GM23338 (cell line): ENCODE results near the gene CDH20. TPM values are rescaled to one million over a fixed set of nuclear protein-coding genes. Genes with fewer than 3 reads are reported as not detected.

Source experiments
- ATAC-seq: fragments of 200-7000 bp; cut with Tn5 transposase; 3 replicates; pipeline ENCODE4 v1.9.1; 2020
- DNase-seq: peaks from one replicate; pipeline ENCODE4 v3.0.0-alpha.2; 2015; ENCODE audit warnings: low spot score
- H2AFZ ChIP-seq: fragments of 200-600 bp; sonication (generic); 2 replicates; pipeline ENCODE4 v1.8.0; 2016; ENCODE audit warnings: antibody characterized with exemption, mild to moderate bottlenecking, moderate library complexity
- H3F3A ChIP-seq: fragments of 200-600 bp; sonication (generic); replicated peaks from 2 replicates; pipeline ENCODE4 v1.8.0; 2017; ENCODE audit warnings: antibody characterized with exemption, mixed run types, low read depth
- H3K27ac ChIP-seq: fragments of 200-600 bp; sonication (generic); 2 replicates; pipeline ENCODE4 v1.6.1; 2016; ENCODE audit warnings: low read depth
- H3K27me3 ChIP-seq: fragments of 200-600 bp; sonication (generic); 2 replicates; pipeline ENCODE4 v1.8.0; 2016; ENCODE audit warnings: mild to moderate bottlenecking, mixed run types, moderate library complexity; ENCODE audit not compliant: insufficient read depth
- H3K36me3 ChIP-seq: fragments of 200-600 bp; sonication (generic); 2 replicates; pipeline ENCODE4 v1.8.0; 2016; ENCODE audit warnings: mild to moderate bottlenecking; ENCODE audit not compliant: insufficient read depth
- H3K4me1 ChIP-seq: fragments of 200-600 bp; sonication (generic); 2 replicates; pipeline ENCODE4 v1.8.0; 2016; ENCODE audit warnings: mild to moderate bottlenecking, moderate library complexity; ENCODE audit not compliant: insufficient read depth
- H3K4me2 ChIP-seq: fragments of 200-600 bp; sonication (generic); 2 replicates; pipeline ENCODE4 v1.7.1; 2017; ENCODE audit warnings: mixed run types
- H3K4me3 ChIP-seq: fragments of 200-600 bp; sonication (generic); 2 replicates; pipeline ENCODE4 v1.6.1; 2016; ENCODE audit warnings: mixed run types
- H3K79me2 ChIP-seq: fragments of 200-600 bp; sonication (generic); replicated peaks from 2 replicates; pipeline ENCODE4 v1.8.0; 2017; ENCODE audit warnings: mild to moderate bottlenecking; ENCODE audit not compliant: insufficient read depth
- H3K9me2 ChIP-seq: fragments of 200-600 bp; sonication (generic); 2 replicates; pipeline ENCODE4 v1.8.0; 2017; ENCODE audit not compliant: insufficient read depth
- H4K20me1 ChIP-seq: fragments of 200-600 bp; sonication (generic); replicated peaks from 2 replicates; pipeline ENCODE4 v1.8.0; 2017; ENCODE audit warnings: mild to moderate bottlenecking; ENCODE audit not compliant: insufficient read depth
- H3K27ac Mint-ChIP-seq: 2 replicates; pipeline ENCODE4 v1.8.0; 2020; ENCODE audit warnings: inconsistent platforms, mild to moderate bottlenecking, moderate library complexity, mixed read lengths
- H3K27me3 Mint-ChIP-seq: 3 replicates; pipeline ENCODE4 v1.8.0; 2022; ENCODE audit warnings: low read depth, mild to moderate bottlenecking, moderate library complexity, mixed read lengths, inconsistent platforms; ENCODE audit not compliant: insufficient read depth, poor library complexity
- H3K36me3 Mint-ChIP-seq: 3 replicates; pipeline ENCODE4 v1.8.0; 2021; ENCODE audit warnings: low read depth, mild to moderate bottlenecking, inconsistent platforms, moderate library complexity, mixed read lengths
- H3K4me1 Mint-ChIP-seq: 3 replicates; pipeline ENCODE4 v1.8.0; 2020; ENCODE audit warnings: mild to moderate bottlenecking, inconsistent platforms, mixed read lengths
- H3K4me3 Mint-ChIP-seq: 3 replicates; pipeline ENCODE4 v1.8.0; 2021; ENCODE audit warnings: moderate library complexity, mild to moderate bottlenecking, inconsistent platforms, mixed read lengths
- H3K9me3 Mint-ChIP-seq: 3 replicates; pipeline ENCODE4 v1.8.0; 2020; ENCODE audit warnings: moderate library complexity, mild to moderate bottlenecking, inconsistent platforms, mixed read lengths
- CREB1 ChIP-seq: fragments of 250-450 bp; sonication (Bioruptor Pico); IDR thresholded peaks from 2 replicates; pipeline ENCODE4 v1.5.0; 2020; ENCODE audit warnings: low read depth, mild to moderate bottlenecking, moderate library complexity
- CTCF ChIP-seq, 2 experiments: fragments of 200-600 bp in 1 of 2; sonication (generic) in 1 of 2; conservative IDR thresholded peaks; 2 replicates each; pipeline versions ENCODE4 v1.5.1 to v1.6.1; 2016 to 2017; ENCODE audit warnings: antibody characterized with exemption in 2 of 2, low read depth in 2 of 2, mild to moderate bottlenecking in 2 of 2, moderate library complexity in 1 of 2
- EZH2 ChIP-seq: fragments of 200-600 bp; sonication (generic); IDR thresholded peaks from one replicate; pipeline ENCODE4 v1.8.0; 2017; ENCODE audit warnings: antibody characterized with exemption, mild to moderate bottlenecking, low read depth; ENCODE audit not compliant: unreplicated experiment
- EZH2phosphoT487 ChIP-seq: fragments of 200-600 bp; sonication (generic); IDR thresholded peaks from one replicate; pipeline ENCODE4 v1.8.1; 2018; ENCODE audit warnings: antibody characterized with exemption; ENCODE audit not compliant: unreplicated experiment
- JUNB ChIP-seq: IDR thresholded peaks from one replicate; pipeline ENCODE4 v1.6.1; 2016; ENCODE audit warnings: antibody characterized with exemption; ENCODE audit not compliant: unreplicated experiment
- NANOG ChIP-seq: IDR thresholded peaks from 2 replicates; pipeline ENCODE4 v1.6.1; 2016; ENCODE audit warnings: antibody characterized with exemption, borderline replicate concordance
- POLR2AphosphoS5 ChIP-seq: IDR thresholded peaks from 2 replicates; pipeline ENCODE4 v1.6.1; 2016; ENCODE audit warnings: antibody characterized with exemption, low read depth
- STAT1 ChIP-seq: IDR thresholded peaks from one replicate; pipeline ENCODE4 v1.6.1; 2016; ENCODE audit warnings: antibody characterized with exemption; ENCODE audit not compliant: unreplicated experiment
- ZNF114 ChIP-seq: fragments of 250-450 bp; sonication (Bioruptor Pico); IDR thresholded peaks from 2 replicates; pipeline ENCODE4 v1.5.0; 2020; ENCODE audit warnings: mild to moderate bottlenecking, moderate library complexity
- ZNF331 ChIP-seq: fragments of 250-450 bp; sonication (Bioruptor Pico); IDR thresholded peaks from 2 replicates; pipeline ENCODE4 v1.5.0; 2020; ENCODE audit warnings: low read depth, mild to moderate bottlenecking, moderate library complexity
- ZNF462 ChIP-seq: fragments of 250-450 bp; sonication (Bioruptor Pico); IDR thresholded peaks from 2 replicates; pipeline ENCODE4 v1.5.0; 2020; ENCODE audit warnings: mild to moderate bottlenecking, moderate library complexity
- polyA plus RNA-seq: library from polyadenylated mRNA; unstranded; fragments of >200 nt; fragmentation: Nextera tagmentation; extraction: Ambion mirVana; gene quantifications from 2 replicates; pipeline ENCODE4 v1.2.1, GENCODE V29; 2016
- total RNA-seq: library from RNA; depleted of rRNA; stranded (reverse); fragments of >200 nt; shearing (Covaris generic); gene quantifications from 2 replicates; pipeline ENCODE4 v1.2.3, GENCODE V29; 2014
- TF ChIP-seq, protein P1 (sequence below): IDR thresholded peaks from 2 replicates; pipeline ENCODE4 v1.6.1; 2016; ENCODE audit warnings: antibody characterized with exemption
- TF ChIP-seq, protein P2 (sequence below): IDR thresholded peaks from one replicate; pipeline ENCODE4 v1.6.1; 2018; ENCODE audit warnings: antibody characterized with exemption; ENCODE audit not compliant: unreplicated experiment

The CDH20 gene
- total and polyA plus RNA-seq, 2 experiments from 2014 or later = 1.0 TPM; not detected in 1

DNA sequence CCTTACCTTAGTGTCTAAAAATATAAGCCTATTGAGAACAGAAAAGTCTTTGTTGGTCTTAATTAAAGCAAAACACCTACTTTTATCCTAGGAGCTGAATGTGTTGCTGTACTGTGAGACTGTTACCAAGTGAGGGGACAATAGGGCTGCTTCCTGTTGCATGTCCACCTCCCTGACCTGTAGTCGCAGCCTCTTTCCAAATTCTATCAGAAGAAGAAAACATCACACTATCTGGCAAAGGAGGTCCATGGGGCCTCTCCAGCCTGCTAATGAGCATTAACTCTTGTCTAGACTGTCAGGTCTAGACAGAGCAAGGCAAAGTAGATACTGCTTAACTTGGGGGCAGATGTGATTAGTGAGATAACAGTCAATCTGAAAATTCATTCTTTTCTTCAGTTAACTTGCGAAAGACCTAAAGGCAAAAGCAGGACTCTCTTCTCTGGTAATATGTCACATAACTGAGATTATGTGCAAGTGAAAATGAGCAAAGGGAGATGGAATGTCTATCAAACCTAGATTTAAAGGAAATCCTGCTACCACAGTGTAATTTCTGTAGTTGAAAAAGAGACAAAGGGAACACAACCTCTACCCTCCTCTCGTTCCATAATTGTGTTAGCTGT lies 66.9 kb downstream of the CDH20 start:
- Mint-ChIP-seq H3K27ac (no peak overlapping the region), H3K9me3 (no peaks in the 10 kb centered on the region), H3K36me3 (no peaks in the 10 kb centered on the region), H3K4me1 (no peaks in the 10 kb centered on the region), H3K4me3 (no peak overlapping the region), H3K27me3 (peaks cover 1% of the 10 kb centered on the region)
- Histone ChIP-seq H2AFZ (no peak overlapping the region), H3K4me2 (no peak overlapping the region), H3K9me2 (no peaks in the 10 kb centered on the region), H3K27ac (no peak overlapping the region), H4K20me1 (no peaks in the 10 kb centered on the region), H3F3A (no peaks in the 10 kb centered on the region), H3K4me3 (no peak overlapping the region), H3K27me3 (no peaks in the 10 kb centered on the region), H3K36me3 (no peaks in the 10 kb centered on the region), H3K79me2 (no peaks in the 10 kb centered on the region), H3K4me1 (no peaks in the 10 kb centered on the region)
- ATAC-seq = no peak
- DNase-seq = no peak
- TF ChIP-seq CTCF (conservative IDR thresholded peaks at IDR 0.05; ENCODE audit: low read depth in 2 of 2) (no peak), ZNF331 (CRISPR knock-in tag) (no peak), JUNB (no peak), POLR2AphosphoS5 (no peak), EZH2 (no peak), STAT1 (no peak), ZNF114 (CRISPR knock-in tag) (no peak), NANOG (no peak), EZH2phosphoT487 (no peak), CREB1 (CRISPR knock-in tag) (no peak), ZNF462 (no peak)
- TF ChIP-seq, protein P1, sequence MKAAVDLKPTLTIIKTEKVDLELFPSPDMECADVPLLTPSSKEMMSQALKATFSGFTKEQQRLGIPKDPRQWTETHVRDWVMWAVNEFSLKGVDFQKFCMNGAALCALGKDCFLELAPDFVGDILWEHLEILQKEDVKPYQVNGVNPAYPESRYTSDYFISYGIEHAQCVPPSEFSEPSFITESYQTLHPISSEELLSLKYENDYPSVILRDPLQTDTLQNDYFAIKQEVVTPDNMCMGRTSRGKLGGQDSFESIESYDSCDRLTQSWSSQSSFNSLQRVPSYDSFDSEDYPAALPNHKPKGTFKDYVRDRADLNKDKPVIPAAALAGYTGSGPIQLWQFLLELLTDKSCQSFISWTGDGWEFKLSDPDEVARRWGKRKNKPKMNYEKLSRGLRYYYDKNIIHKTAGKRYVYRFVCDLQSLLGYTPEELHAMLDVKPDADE = no peak
- TF ChIP-seq, protein P2, sequence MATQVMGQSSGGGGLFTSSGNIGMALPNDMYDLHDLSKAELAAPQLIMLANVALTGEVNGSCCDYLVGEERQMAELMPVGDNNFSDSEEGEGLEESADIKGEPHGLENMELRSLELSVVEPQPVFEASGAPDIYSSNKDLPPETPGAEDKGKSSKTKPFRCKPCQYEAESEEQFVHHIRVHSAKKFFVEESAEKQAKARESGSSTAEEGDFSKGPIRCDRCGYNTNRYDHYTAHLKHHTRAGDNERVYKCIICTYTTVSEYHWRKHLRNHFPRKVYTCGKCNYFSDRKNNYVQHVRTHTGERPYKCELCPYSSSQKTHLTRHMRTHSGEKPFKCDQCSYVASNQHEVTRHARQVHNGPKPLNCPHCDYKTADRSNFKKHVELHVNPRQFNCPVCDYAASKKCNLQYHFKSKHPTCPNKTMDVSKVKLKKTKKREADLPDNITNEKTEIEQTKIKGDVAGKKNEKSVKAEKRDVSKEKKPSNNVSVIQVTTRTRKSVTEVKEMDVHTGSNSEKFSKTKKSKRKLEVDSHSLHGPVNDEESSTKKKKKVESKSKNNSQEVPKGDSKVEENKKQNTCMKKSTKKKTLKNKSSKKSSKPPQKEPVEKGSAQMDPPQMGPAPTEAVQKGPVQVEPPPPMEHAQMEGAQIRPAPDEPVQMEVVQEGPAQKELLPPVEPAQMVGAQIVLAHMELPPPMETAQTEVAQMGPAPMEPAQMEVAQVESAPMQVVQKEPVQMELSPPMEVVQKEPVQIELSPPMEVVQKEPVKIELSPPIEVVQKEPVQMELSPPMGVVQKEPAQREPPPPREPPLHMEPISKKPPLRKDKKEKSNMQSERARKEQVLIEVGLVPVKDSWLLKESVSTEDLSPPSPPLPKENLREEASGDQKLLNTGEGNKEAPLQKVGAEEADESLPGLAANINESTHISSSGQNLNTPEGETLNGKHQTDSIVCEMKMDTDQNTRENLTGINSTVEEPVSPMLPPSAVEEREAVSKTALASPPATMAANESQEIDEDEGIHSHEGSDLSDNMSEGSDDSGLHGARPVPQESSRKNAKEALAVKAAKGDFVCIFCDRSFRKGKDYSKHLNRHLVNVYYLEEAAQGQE = no peak
